GM12801 (cell line): Measurements from ENCODE around the gene TTLL11.

Experiments
- CTCF ChIP-seq: IDR thresholded peaks from one replicate; pipeline ENCODE4 v1.5.1; 2011; ENCODE audit warnings: control low read depth; ENCODE audit not compliant: insufficient read length; ENCODE audit errors: extremely low read depth

The TTLL11 gene

DNA sequence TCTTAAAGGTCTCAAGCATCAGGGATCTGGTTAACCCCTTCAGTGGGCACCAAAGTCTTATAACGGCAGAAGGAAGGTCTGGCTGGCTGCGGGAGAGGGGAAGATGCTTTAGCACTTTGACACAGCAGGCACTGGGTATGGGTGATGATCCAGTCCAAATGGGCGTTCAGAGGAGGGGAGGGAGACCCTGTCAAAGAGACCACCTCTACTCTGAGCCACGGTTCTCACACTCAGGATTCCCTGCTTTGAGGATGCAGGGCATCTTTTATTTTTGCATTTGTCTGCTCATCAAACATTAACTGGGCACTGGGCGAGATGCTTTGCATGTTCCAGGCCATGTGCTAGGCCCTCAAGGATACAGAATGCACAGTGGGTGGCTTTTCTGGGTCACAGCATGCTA is 237.6 kb downstream of the TTLL11 start:
- no peak for TF ChIP-seq CTCF

GRCh38 chr9:121853617-121854395 is 239.3 kb downstream of the TTLL11 start:
- no peak for TF ChIP-seq CTCF

- no peak for TF ChIP-seq CTCF
Measured at GRCh38 chr9:121852651-121853616, 240.2 kb downstream of the TTLL11 start.

DNA sequence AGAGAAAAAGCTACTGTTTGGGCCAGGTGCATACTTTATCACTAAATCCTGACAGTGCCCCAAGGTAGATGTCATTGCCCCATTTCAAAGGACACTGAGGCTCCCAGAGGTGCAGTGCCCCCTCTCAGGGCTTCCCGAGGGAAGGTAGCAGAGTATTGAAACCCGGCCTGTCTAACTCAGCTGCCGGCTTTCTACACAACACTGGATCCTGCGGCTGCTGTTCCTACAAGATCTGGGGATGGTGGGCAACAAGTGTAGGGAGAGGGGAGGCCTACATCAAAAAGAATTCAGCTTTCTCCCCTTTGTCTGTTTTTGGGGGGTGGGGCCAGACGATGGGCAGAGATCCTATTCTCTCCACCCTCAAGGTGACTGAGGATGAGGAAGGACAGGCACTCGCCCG is 240.9 kb downstream of the TTLL11 start:
- TF ChIP-seq CTCF, result no peak

GRCh38 chr9:121851641-121852091 is 241.4 kb downstream of the TTLL11 start:
- TF ChIP-seq CTCF, result no peak

- no peak for TF ChIP-seq CTCF
Measured at GRCh38 chr9:121850366-121850765, 242.7 kb downstream of the TTLL11 start.

DNA sequence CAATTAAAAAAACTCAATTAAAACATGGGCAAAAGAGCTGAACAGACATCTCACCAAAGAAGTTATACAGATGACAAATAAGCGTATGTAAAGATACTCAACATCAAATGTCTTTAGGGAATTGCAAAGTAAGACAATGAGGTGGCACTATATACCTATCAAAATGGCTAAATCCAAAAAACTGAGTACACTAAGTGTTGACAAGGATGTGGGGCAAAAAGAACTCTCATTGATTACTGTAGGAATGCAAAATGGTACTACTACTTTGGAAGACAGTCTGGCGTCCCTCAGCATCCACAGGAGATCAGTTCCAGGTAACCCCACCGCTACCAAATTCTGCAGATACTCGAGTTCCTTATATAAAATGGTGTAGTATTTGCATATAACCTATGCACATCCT is 243.6 kb downstream of the TTLL11 start:
- TF ChIP-seq CTCF, result no peak
